Activated effector memory CD4-positive, alpha-beta T cell treated with Interleukin-2 at 50 U/mL for 16 hours (primary cell): Measurements from ENCODE around the gene SF3B3.
"Not testable (repeated sequence)": the region's sequence is repeated elsewhere in the genome, so short reads cannot be mapped to it uniquely, and the experiment has no call there.

Source experiments
- DNase-seq: peaks from one replicate; pipeline ENCODE4 v3.0.0-alpha.2; 2020

Gene SF3B3

GRCh38 chr16:70569752-70570151 lies 46.1 kb downstream of the SF3B3 start:
- DNase-seq = no peak

GRCh38 chr16:70570967-70571570 lies 47.5 kb downstream of the SF3B3 start:
- DNase-seq = no peak

GRCh38 chr16:70571623-70572022 lies 48.0 kb downstream of the SF3B3 start:
- no peak for DNase-seq

- DNase-seq = no peak
Measured at GRCh38 chr16:70572050-70572925, 48.7 kb downstream of the SF3B3 start.

GRCh38 chr16:70572926-70573270 lies 49.3 kb downstream of the SF3B3 start:
- DNase-seq = no peak

GRCh38 chr16:70573451-70574121 lies 50.0 kb downstream of the SF3B3 start:
- DNase-seq = no peak

- DNase-seq = no peak
Measured at GRCh38 chr16:70574595-70575271, 51.1 kb downstream of the SF3B3 start.

- no peak for DNase-seq
Measured at GRCh38 chr16:70575376-70575775, 51.8 kb downstream of the SF3B3 start.

- no peak for DNase-seq
Measured at GRCh38 chr16:70576431-70577255, 53.0 kb downstream of the SF3B3 start.

GRCh38 chr16:70577256-70577698 lies 53.7 kb downstream of the SF3B3 start:
- DNase-seq = no peak

GRCh38 chr16:70578035-70578434 lies 54.4 kb downstream of the SF3B3 start:
- no peak for DNase-seq

GRCh38 chr16:70579248-70579647 lies 55.6 kb downstream of the SF3B3 start:
- DNase-seq = no peak

- no peak for DNase-seq
Measured at GRCh38 chr16:70579648-70580630, 56.3 kb downstream of the SF3B3 start.

GRCh38 chr16:70582280-70582978 lies 58.8 kb downstream of the SF3B3 start:
- DNase-seq = no peak

GRCh38 chr16:70586731-70587130 lies 63.1 kb downstream of the SF3B3 start:
- no peak for DNase-seq

- no peak for DNase-seq
Measured at GRCh38 chr16:70588565-70588964, 64.9 kb downstream of the SF3B3 start.

- DNase-seq = not testable (repeated sequence)
Measured at GRCh38 chr16:70589416-70589815, 65.8 kb downstream of the SF3B3 start.

- no peak for DNase-seq
Measured at GRCh38 chr16:70589998-70590471, 66.4 kb downstream of the SF3B3 start.

- DNase-seq = no peak
Measured at GRCh38 chr16:70590722-70591415, 67.3 kb downstream of the SF3B3 start.

GRCh38 chr16:70591615-70592014 lies 68.0 kb downstream of the SF3B3 start:
- DNase-seq = no peak
